NCI-H2196 treated with DMSO at 0.1 percent for 48 hours (cell line): ENCODE data around the gene ZNG1C.
"Not testable (repeated sequence)": the region's sequence is repeated elsewhere in the genome, so short reads cannot be mapped to it uniquely, and the experiment has no call there.

Experiments used
- DNase-seq: peaks from one replicate; lab custom pipeline; 2025; ENCODE audit not compliant: unreplicated experiment; lab: John Stamatoyannopoulos, UW

ZNG1C gene

GRCh38 chr9:68342265-68343025 lies 100.7 kb downstream of the ZNG1C start:
- not testable (repeated sequence) for DNase-seq

DNA sequence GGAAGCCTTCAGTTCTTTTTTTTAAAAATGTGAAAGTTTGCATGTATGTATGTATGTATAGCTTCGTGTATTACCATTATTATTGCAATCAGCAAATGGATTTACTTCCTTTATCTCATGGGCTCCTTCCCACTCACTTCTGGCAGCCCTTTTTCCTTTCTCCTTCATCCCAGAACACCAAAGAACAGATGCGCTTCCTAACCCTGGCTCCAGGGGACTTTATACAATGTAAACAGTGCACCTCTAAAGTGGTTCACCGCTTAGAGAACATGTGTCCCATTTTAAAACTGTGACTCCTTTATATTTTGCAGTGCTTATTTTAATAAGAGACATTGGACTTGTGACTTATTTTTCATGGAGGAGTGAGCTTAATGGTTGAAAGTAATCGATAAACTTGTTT lies 101.5 kb downstream of the ZNG1C start:
- DNase-seq, result not testable (repeated sequence)

GRCh38 chr9:68343992-68344391 lies 102.2 kb downstream of the ZNG1C start:
- DNase-seq, result not testable (repeated sequence)
